Liver (tissue), 9 donors: Measurements from ENCODE around the gene DNAJC25. TPM values are rescaled to one million over a fixed set of nuclear protein-coding genes. Genes with fewer than 3 reads are reported as not detected.

Experiments used
- DNase-seq: peaks from one replicate; pipeline ENCODE4 v3.0.0-alpha.2; 2017; ENCODE audit warnings: low spot score
- H3K27ac ChIP-seq, 2 donors: one replicate each; pipeline ENCODE4 v1.7.0; 2013; ENCODE audit warnings: inconsistent platforms in 2 of 2, low read length in 2 of 2, control low read depth in 1 of 2, low read depth in 1 of 2, mild to moderate bottlenecking in 1 of 2
- H3K27me3 ChIP-seq, 4 donors: one replicate each; pipeline versions ENCODE4 v1.6.1 to v1.7.0; 2013; ENCODE audit warnings: low read length in 3 of 4, inconsistent platforms in 1 of 4, mild to moderate bottlenecking in 1 of 4, moderate library complexity in 1 of 4; ENCODE audit not compliant: control insufficient read depth in 4 of 4, insufficient read depth in 4 of 4
- H3K36me3 ChIP-seq, 4 donors: one replicate each; pipeline versions ENCODE4 v1.6.1 to v1.7.0; 2013; ENCODE audit warnings: low read length in 3 of 4, mild to moderate bottlenecking in 3 of 4, low read depth in 1 of 4, moderate library complexity in 1 of 4; ENCODE audit not compliant: control insufficient read depth in 4 of 4, insufficient read depth in 3 of 4
- H3K4me1 ChIP-seq, 4 donors: one replicate each; pipeline versions ENCODE4 v1.6.1 to v1.7.0; 2013; ENCODE audit warnings: low read length in 3 of 4, mild to moderate bottlenecking in 3 of 4, moderate library complexity in 1 of 4; ENCODE audit not compliant: control insufficient read depth in 4 of 4, insufficient read depth in 4 of 4
- H3K4me3 ChIP-seq, 3 donors: one replicate each; pipeline versions ENCODE4 v1.6.1 to v1.7.0; 2013; ENCODE audit warnings: low read length in 3 of 3, control low read depth in 1 of 3, low read depth in 1 of 3, mild to moderate bottlenecking in 1 of 3
- H3K9ac ChIP-seq, 2 donors: one replicate each; pipeline ENCODE4 v1.7.0; 2013; ENCODE audit warnings: low read length in 2 of 2, mild to moderate bottlenecking in 2 of 2, moderate library complexity in 2 of 2, control low read depth in 1 of 2, low read depth in 1 of 2
- H3K9me3 ChIP-seq, 4 donors: one replicate each; pipeline versions ENCODE4 v1.6.1 to v1.7.0; 2013; ENCODE audit warnings: low read length in 3 of 4; ENCODE audit not compliant: control insufficient read depth in 4 of 4
- EGR1 ChIP-seq, 2 donors: IDR thresholded peaks; 2 replicates each; pipeline ENCODE4 v1.6.1; 2016 to 2018; ENCODE audit warnings: antibody characterized with exemption in 2 of 2, low read depth in 2 of 2
- GABPA ChIP-seq, 2 donors: IDR thresholded peaks in 1 of 2; conservative IDR thresholded peaks in 1 of 2; 2 replicates each; pipeline ENCODE4 v1.6.1; 2016; ENCODE audit warnings: antibody characterized with exemption in 2 of 2, mild to moderate bottlenecking in 1 of 2, moderate library complexity in 1 of 2
- HNF4A ChIP-seq, 2 donors: conservative IDR thresholded peaks; 2 replicates each; pipeline ENCODE4 v1.6.1; 2016; ENCODE audit warnings: antibody characterized with exemption in 2 of 2, mild to moderate bottlenecking in 2 of 2
- HNF4G ChIP-seq: IDR thresholded peaks from 2 replicates; pipeline ENCODE4 v1.6.1; 2016; ENCODE audit warnings: antibody characterized with exemption
- JUND ChIP-seq, 2 donors: IDR thresholded peaks; 2 replicates each; pipeline ENCODE4 v1.6.1; 2016; ENCODE audit warnings: antibody characterized with exemption in 2 of 2
- RXRA ChIP-seq, 2 donors: IDR thresholded peaks; 2 replicates each; pipeline ENCODE4 v1.6.1; 2017 to 2018; ENCODE audit warnings: antibody characterized with exemption in 2 of 2, mild to moderate bottlenecking in 1 of 2
- SP1 ChIP-seq: IDR thresholded peaks from 2 replicates; pipeline ENCODE4 v1.6.1; 2018; ENCODE audit warnings: antibody characterized with exemption, mild to moderate bottlenecking
- TAF1 ChIP-seq: conservative IDR thresholded peaks from 2 replicates; pipeline ENCODE4 v1.6.1; 2016; ENCODE audit warnings: antibody characterized with exemption, mild to moderate bottlenecking
- YY1 ChIP-seq: IDR thresholded peaks from 2 replicates; pipeline ENCODE4 v1.6.1; 2016; ENCODE audit warnings: antibody characterized with exemption, mild to moderate bottlenecking
- WGBS: extraction: QIAGEN DNeasy Blood & Tissue Kit; methylation state at CpG from one replicate; pipeline ENCODE4 v1.1.7; 2013; 5-methylcytosine and 5-hydroxymethylcytosine counted together
- polyA plus RNA-seq, 2 donors: library from polyadenylated mRNA; stranded (reverse) in 1 of 2; unstranded in 1 of 2; fragments of 200-250 nt in 1 of 2; fragments of >200 nt in 1 of 2; fragmentation: Nextera tagmentation in 1 of 2; extraction: Ambion mirVana in 1 of 2; gene quantifications; one replicate each; pipeline versions ENCODE4 v1.2.1 to v1.2.3, GENCODE V29; 2013 to 2015
- total RNA-seq, 2 donors: library from RNA; depleted of rRNA; stranded (reverse); fragments of >200 nt; gene quantifications; one replicate each; pipeline ENCODE4 v1.2.3, GENCODE V29; 2014
- TF ChIP-seq, protein P1 (sequence below): IDR thresholded peaks from 2 replicates; pipeline ENCODE4 v1.6.1; 2016; ENCODE audit warnings: antibody characterized with exemption
- TF ChIP-seq, protein P2 (sequence below): IDR thresholded peaks from 2 replicates; pipeline ENCODE4 v1.6.1; 2016; ENCODE audit warnings: antibody characterized with exemption, mild to moderate bottlenecking
- donor health status: healthy.
- donor health status: healthy.
- donor health status: healthy.
- donor health status: healthy.
- donor health status: healthy.

The DNAJC25 gene
- total and polyA plus RNA-seq, 4 donors = 9.3 to 17.8 (median 15.3) TPM

DNA sequence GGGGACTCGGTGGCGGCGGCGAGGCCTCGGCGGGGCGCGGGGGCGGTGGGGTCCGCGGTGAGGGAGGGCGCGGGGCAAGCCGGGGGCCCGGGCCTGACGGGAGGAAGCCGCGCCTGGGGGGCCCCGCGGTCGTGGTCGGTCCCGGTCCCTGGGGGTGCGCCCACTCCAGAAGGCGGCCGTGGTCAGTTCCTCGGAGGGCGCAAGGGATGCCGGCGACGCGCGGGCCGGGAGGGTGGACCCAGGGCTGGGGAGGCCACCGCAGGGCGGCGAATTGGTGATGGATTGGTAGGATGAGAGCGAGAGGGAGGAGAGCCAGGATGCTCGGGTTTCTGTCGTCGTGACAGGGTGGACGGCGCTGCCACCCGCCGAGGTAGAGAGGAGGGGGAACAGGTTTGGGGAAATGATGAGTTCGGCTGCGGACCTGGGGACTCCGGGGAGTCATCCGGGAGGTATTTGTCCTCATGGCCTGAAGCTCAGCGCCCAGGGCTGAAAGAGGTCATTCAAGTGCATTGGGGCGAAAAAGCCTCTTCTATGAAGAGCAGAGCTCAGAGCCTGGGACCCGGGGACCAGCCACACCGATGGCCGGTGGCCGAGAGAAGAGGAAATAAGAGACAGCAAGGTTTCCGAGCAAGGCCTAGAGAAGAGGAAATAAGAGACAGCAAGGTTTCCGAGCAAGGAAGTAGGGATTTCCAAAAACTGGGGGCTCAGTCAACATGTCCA lies 30.8 kb downstream of the DNAJC25 start:
- Histone ChIP-seq H3K9ac (peak overlapping the region in 1 of 2 donors; percentile 45), H3K27me3 (no peaks in the 10 kb centered on the region), H3K4me3 (peak overlapping the region; percentile 67 to 94 (median 87)), H3K27ac (peak overlapping the region; percentile 72 to 85), H3K4me1 (peaks cover 0 to 18% (median 14%) of the 10 kb centered on the region in 4 donors), H3K36me3 (peaks cover 0 to 7% (median 2%) of the 10 kb centered on the region in 4 donors), H3K9me3 (no peaks in the 10 kb centered on the region)
- no peak for TF ChIP-seq HNF4A (conservative IDR thresholded peaks at IDR 0.05)
- TF ChIP-seq RXRA (IDR thresholded peaks at IDR 0.05) = peak in 1 of 2 donors; percentile 27
- DNase-seq = peak; percentile 53
- 1% methylated on average over 57 of the region's 57 CpGs for WGBS

DNA sequence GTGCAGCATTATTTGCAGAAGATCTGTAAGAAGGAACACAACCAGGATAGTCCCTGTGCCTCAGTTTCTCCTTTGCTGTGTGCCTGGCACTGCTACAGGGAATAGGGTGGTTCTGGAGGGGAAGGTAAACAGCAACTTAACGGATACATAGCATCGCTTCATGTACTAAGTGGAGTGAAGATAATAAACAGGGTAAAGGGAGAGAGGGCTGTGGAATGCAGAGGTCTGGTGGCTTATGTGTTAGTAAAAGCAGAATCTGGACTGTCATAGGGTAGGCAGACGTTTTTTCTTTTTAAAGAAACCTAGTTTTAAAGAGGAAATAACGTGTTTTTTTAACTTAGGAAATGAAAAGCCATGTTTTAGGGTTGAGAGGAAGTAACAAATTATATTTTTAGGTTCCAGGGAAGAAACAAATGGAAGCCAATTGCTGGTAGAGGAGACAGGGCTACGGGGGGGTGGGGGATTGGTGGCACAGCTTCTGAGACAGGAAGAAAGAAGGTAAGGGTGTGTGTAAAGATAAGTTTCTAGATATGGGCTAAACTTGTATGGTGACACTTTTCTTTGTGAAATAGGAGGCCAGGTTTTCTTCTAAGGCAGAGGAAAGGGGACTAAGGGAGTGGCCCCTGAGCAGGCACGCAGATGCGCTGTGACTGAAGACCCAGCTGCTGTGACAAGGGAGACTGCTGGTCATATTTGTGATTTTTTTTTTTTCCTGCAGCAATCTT lies 31.6 kb downstream of the DNAJC25 start:
- TF ChIP-seq RXRA (IDR thresholded peaks at IDR 0.05) = no peak
- no peak for TF ChIP-seq YY1
- TF ChIP-seq TAF1 = no peak
- TF ChIP-seq JUND (IDR thresholded peaks at IDR 0.05) = no peak
- no peak for TF ChIP-seq HNF4G
- TF ChIP-seq, protein P1, sequence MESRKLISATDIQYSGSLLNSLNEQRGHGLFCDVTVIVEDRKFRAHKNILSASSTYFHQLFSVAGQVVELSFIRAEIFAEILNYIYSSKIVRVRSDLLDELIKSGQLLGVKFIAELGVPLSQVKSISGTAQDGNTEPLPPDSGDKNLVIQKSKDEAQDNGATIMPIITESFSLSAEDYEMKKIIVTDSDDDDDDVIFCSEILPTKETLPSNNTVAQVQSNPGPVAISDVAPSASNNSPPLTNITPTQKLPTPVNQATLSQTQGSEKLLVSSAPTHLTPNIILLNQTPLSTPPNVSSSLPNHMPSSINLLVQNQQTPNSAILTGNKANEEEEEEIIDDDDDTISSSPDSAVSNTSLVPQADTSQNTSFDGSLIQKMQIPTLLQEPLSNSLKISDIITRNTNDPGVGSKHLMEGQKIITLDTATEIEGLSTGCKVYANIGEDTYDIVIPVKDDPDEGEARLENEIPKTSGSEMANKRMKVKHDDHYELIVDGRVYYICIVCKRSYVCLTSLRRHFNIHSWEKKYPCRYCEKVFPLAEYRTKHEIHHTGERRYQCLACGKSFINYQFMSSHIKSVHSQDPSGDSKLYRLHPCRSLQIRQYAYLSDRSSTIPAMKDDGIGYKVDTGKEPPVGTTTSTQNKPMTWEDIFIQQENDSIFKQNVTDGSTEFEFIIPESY = no peak
- TF ChIP-seq, protein P2, sequence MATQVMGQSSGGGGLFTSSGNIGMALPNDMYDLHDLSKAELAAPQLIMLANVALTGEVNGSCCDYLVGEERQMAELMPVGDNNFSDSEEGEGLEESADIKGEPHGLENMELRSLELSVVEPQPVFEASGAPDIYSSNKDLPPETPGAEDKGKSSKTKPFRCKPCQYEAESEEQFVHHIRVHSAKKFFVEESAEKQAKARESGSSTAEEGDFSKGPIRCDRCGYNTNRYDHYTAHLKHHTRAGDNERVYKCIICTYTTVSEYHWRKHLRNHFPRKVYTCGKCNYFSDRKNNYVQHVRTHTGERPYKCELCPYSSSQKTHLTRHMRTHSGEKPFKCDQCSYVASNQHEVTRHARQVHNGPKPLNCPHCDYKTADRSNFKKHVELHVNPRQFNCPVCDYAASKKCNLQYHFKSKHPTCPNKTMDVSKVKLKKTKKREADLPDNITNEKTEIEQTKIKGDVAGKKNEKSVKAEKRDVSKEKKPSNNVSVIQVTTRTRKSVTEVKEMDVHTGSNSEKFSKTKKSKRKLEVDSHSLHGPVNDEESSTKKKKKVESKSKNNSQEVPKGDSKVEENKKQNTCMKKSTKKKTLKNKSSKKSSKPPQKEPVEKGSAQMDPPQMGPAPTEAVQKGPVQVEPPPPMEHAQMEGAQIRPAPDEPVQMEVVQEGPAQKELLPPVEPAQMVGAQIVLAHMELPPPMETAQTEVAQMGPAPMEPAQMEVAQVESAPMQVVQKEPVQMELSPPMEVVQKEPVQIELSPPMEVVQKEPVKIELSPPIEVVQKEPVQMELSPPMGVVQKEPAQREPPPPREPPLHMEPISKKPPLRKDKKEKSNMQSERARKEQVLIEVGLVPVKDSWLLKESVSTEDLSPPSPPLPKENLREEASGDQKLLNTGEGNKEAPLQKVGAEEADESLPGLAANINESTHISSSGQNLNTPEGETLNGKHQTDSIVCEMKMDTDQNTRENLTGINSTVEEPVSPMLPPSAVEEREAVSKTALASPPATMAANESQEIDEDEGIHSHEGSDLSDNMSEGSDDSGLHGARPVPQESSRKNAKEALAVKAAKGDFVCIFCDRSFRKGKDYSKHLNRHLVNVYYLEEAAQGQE = no peak
- no peak for TF ChIP-seq GABPA (IDR thresholded peaks at IDR 0.05 in 1 of 2, conservative IDR thresholded peaks at IDR 0.05 in 1 of 2)
- TF ChIP-seq SP1 = no peak
- no peak for TF ChIP-seq EGR1 (IDR thresholded peaks at IDR 0.05; ENCODE audit: low read depth in 2 of 2)
- Histone ChIP-seq H3K4me1 (peaks cover 0 to 18% (median 14%) of the 10 kb centered on the region in 4 donors), H3K27ac (peak overlapping the region; percentile 72 to 85), H3K9ac (no peak overlapping the region), H3K27me3 (no peaks in the 10 kb centered on the region), H3K4me3 (peak overlapping the region; percentile 67 to 94 (median 87)), H3K36me3 (peaks cover 0 to 12% (median 4%) of the 10 kb centered on the region in 4 donors), H3K9me3 (no peaks in the 10 kb centered on the region)
- DNase-seq = no peak
- WGBS = 53% methylated on average over 7 of the region's 7 CpGs
